Endothelial cell of umbilical vein (primary cell): ENCODE measurements around the gene NMNAT3. TPM values are rescaled to one million over a fixed set of nuclear protein-coding genes. Genes with fewer than 3 reads are reported as not detected.

Experiments used
- BruUV-seq: library from RNA; stranded (reverse); fragments of 400-500 nt; replicated peaks from 2 replicates; lab custom pipeline; 2021; lab: Mats Ljungman, UMichigan
- CTCF ChIA-PET: fragments of 300-600, 350-600 bp; sonication (Branson Sonifier 250); formaldehyde crosslinking; loops from one replicate; lab custom pipeline; 2021; ENCODE audit warnings: antibody characterized with exemption, inconsistent platforms; lab: Charles Lee
- POLR2A ChIA-PET: fragments of 300-600, 350-600 bp; sonication (Branson Sonifier 250); formaldehyde crosslinking; loops from one replicate; lab custom pipeline; 2021; ENCODE audit warnings: antibody characterized with exemption, inconsistent platforms; lab: Charles Lee
- DNase-seq: peaks from one replicate; pipeline ENCODE4 v3.0.0-alpha.2; 2011; ENCODE audit warnings: low read depth, low spot score
- FAIRE-seq: peaks from 2 replicates; lab custom pipeline; 2011; peaks lifted over from hg19 to GRCh38; lab: Jason Lieb, UNC
- H2AFZ ChIP-seq: 2 replicates; pipeline ENCODE4 v1.6.0; 2012; ENCODE audit warnings: low read depth, low read length, control low read depth, inconsistent platforms
- H3K27ac ChIP-seq: 2 replicates; pipeline ENCODE4 v1.5.1; 2011; ENCODE audit warnings: low read depth, mild to moderate bottlenecking, control low read depth, low read length, moderate library complexity; ENCODE audit not compliant: insufficient read depth
- H3K27me3 ChIP-seq, 2 experiments: 2 replicates each; pipeline versions ENCODE4 v1.6.0 to v1.6.1; 2011; ENCODE audit warnings: low read length in 2 of 2, mixed read lengths in 1 of 2; ENCODE audit not compliant: control insufficient read depth in 2 of 2, insufficient read depth in 2 of 2
- H3K36me3 ChIP-seq, 2 experiments: 2 replicates in 1 of 2; 3 replicates in 1 of 2; pipeline ENCODE4 v1.5.1; 2011; ENCODE audit warnings: low read length in 2 of 2, mild to moderate bottlenecking in 1 of 2, moderate library complexity in 1 of 2; ENCODE audit not compliant: control insufficient read depth in 2 of 2, insufficient read depth in 2 of 2; ENCODE audit errors: extremely low read depth in 1 of 2
- H3K4me1 ChIP-seq: 3 replicates; pipeline ENCODE4 v1.5.1; 2011; ENCODE audit warnings: mild to moderate bottlenecking, low read length; ENCODE audit not compliant: control insufficient read depth, insufficient read depth; ENCODE audit errors: extremely low read depth
- H3K4me2 ChIP-seq: 2 replicates; pipeline ENCODE4 v1.6.1; 2011; ENCODE audit warnings: low read length, control low read depth, mixed read lengths; ENCODE audit not compliant: insufficient read depth
- H3K4me3 ChIP-seq, 3 experiments: fragments of 200-600 bp in 1 of 3; sonication (generic), shearing (Covaris generic) in 1 of 3; replicated peaks in 1 of 3; 2 replicates each; pipeline ENCODE4 v1.5.1; 2011 to 2016; ENCODE audit warnings: control low read depth in 3 of 3, low read length in 3 of 3, mild to moderate bottlenecking in 2 of 3, inconsistent platforms in 1 of 3, low read depth in 1 of 3, moderate library complexity in 1 of 3; ENCODE audit not compliant: insufficient read depth in 1 of 3
- H3K79me2 ChIP-seq: 2 replicates; pipeline ENCODE4 v1.6.0; 2012; ENCODE audit warnings: low read length, inconsistent platforms; ENCODE audit not compliant: control insufficient read depth, insufficient read depth
- H3K9ac ChIP-seq: replicated peaks from 2 replicates; pipeline ENCODE3; 2011; ENCODE audit warnings: low read length, control low read depth; ENCODE audit not compliant: insufficient read depth; ENCODE audit errors: extremely low read depth
- H3K9me1 ChIP-seq: replicated peaks from 3 replicates; pipeline ENCODE4 v1.6.0; 2011; ENCODE audit warnings: mild to moderate bottlenecking, low read length; ENCODE audit not compliant: control insufficient read depth, insufficient read depth; ENCODE audit errors: extremely low read depth
- H3K9me3 ChIP-seq: replicated peaks from 2 replicates; pipeline ENCODE4 v1.5.1; 2012; ENCODE audit warnings: low read length, inconsistent platforms; ENCODE audit not compliant: control insufficient read depth, insufficient read depth
- H4K20me1 ChIP-seq: replicated peaks from 2 replicates; pipeline ENCODE3; 2011; ENCODE audit warnings: mild to moderate bottlenecking, low read length; ENCODE audit not compliant: control insufficient read depth, insufficient read depth; ENCODE audit errors: extremely low read depth
- CTCF ChIP-seq, 2 donors: IDR thresholded peaks; 1 replicate in 1 of 2; 2 replicates in 1 of 2; pipeline ENCODE4 v1.5.1; 2011; ENCODE audit warnings: low read length in 2 of 2, mild to moderate bottlenecking in 2 of 2, moderate library complexity in 2 of 2, control low read depth in 1 of 2, inconsistent platforms in 1 of 2, low read depth in 1 of 2; ENCODE audit not compliant: insufficient read depth in 1 of 2; ENCODE audit errors: extremely low read depth in 1 of 2
- EZH2 ChIP-seq: IDR thresholded peaks from 2 replicates; pipeline ENCODE4 v1.6.1; 2012; ENCODE audit warnings: borderline replicate concordance, low read depth, mild to moderate bottlenecking, moderate library complexity, low read length, inconsistent platforms; ENCODE audit not compliant: severe bottlenecking
- FOS ChIP-seq: IDR thresholded peaks from 2 replicates; pipeline ENCODE4 v1.6.1; 2011; ENCODE audit warnings: mild to moderate bottlenecking, low read length, moderate library complexity, borderline replicate concordance; ENCODE audit not compliant: insufficient read depth
- JUN ChIP-seq: IDR thresholded peaks from 2 replicates; pipeline ENCODE4 v1.6.1; 2011; ENCODE audit warnings: borderline replicate concordance, low read depth; ENCODE audit not compliant: insufficient read length, insufficient read depth
- MAX ChIP-seq: IDR thresholded peaks from 2 replicates; pipeline ENCODE4 v1.6.1; 2011; ENCODE audit not compliant: insufficient read depth, insufficient read length
- MYC ChIP-seq: IDR thresholded peaks from one replicate; pipeline ENCODE4 v1.6.1; 2011; ENCODE audit warnings: mild to moderate bottlenecking, low read depth, low read length
- POLR2A ChIP-seq: IDR thresholded peaks from 2 replicates; pipeline ENCODE4 v1.6.1; 2012; ENCODE audit warnings: low read depth, mild to moderate bottlenecking, control low read depth, low read length
- POLR2AphosphoS5 ChIP-seq: IDR thresholded peaks from 2 replicates; pipeline ENCODE4 v1.6.1; 2012; ENCODE audit warnings: low read depth, mild to moderate bottlenecking, control low read depth, low read length, moderate library complexity; ENCODE audit not compliant: insufficient read depth
- dilution Hi-C: fragments of 300-500 bp; cut with MboI; formaldehyde crosslinking; loops from one replicate; pipeline ENCODE4 v1.15.0; 2019; ENCODE audit warnings: low sequenced_read_pairs; ENCODE audit not compliant: extremely low pct_ligation_motif_present
- intact Hi-C: fragments of 100-400 bp; cut with micrococcal nuclease; formaldehyde crosslinking; loops from one replicate; pipeline ENCODE4 v1.10.0; 2022
- polyA plus RNA-seq, 4 experiments: library from polyadenylated mRNA; depleted of rRNA in 3 of 4; stranded (reverse) in 3 of 4; unstranded in 1 of 4; fragments of >200 nt; gene quantifications; 2 replicates each; pipeline versions ENCODE4 v1.2.1 to v1.2.3, GENCODE V29; 2011 to 2012; ENCODE audit warnings: missing spikeins in 1 of 4
- total RNA-seq: library from RNA; stranded (reverse); gene quantifications from 2 replicates; pipeline ENCODE4 v1.2.3, GENCODE V29; 2021

Gene NMNAT3
- total and polyA plus RNA-seq, 2 donors (not counting 3 experiments of a cell fraction or from before 2014, with no cell fraction given): 0.59 to 0.60 TPM

GRCh38 chr3:139528924-139529323, 148.8 kb downstream of the NMNAT3 start:
- TF ChIP-seq JUN: no peak
- no peak for TF ChIP-seq POLR2AphosphoS5
- TF ChIP-seq MAX: no peak
- no peak for TF ChIP-seq FOS
- TF ChIP-seq POLR2A: no peak
- TF ChIP-seq MYC: no peak
- dilution Hi-C loops: no loop called here
- Histone ChIP-seq H3K36me3 (no peaks in the 10 kb centered on the region), H2AFZ (no peak overlapping the region), H3K27me3 (peaks cover 0 to 1% of the 10 kb centered on the region in 2 experiments), H3K9me3 (no peaks in the 10 kb centered on the region), H3K27ac (no peak overlapping the region), H3K79me2 (no peaks in the 10 kb centered on the region), H3K4me2 (no peak overlapping the region), H3K4me3 (no peak overlapping the region), H3K9me1 (no peaks in the 10 kb centered on the region), H3K4me1 (no peaks in the 10 kb centered on the region), H3K9ac (no peak overlapping the region), H4K20me1 (no peaks in the 10 kb centered on the region)
- intact Hi-C loops: loop anchor here (10.0 kb wide), 1 partner anchor 696 kb away; no protein-coding TSS in a partner anchor
- CTCF ChIA-PET: interaction anchor here (1.4 kb wide), 1 partner anchor 30 kb away, joined by 4 read pairs; no protein-coding TSS in a partner anchor
- FAIRE-seq: no peak
- POLR2A ChIA-PET: no interaction called here
- DNase-seq: no peak
- BruUV-seq: no TSS peak

- ChIA-PET POLR2A (no interaction called here), CTCF (interaction anchor here (1.4 kb wide), 1 partner anchor 29 kb away, joined by 4 read pairs; no protein-coding TSS in a partner anchor)
- Histone ChIP-seq H3K27me3 (peaks cover 0 to 1% of the 10 kb centered on the region in 2 experiments), H3K79me2 (no peaks in the 10 kb centered on the region), H3K36me3 (no peaks in the 10 kb centered on the region), H3K4me3 (no peak overlapping the region), H3K9ac (no peak overlapping the region), H4K20me1 (no peaks in the 10 kb centered on the region), H2AFZ (no peak overlapping the region), H3K4me1 (no peaks in the 10 kb centered on the region), H3K4me2 (no peak overlapping the region), H3K9me1 (no peaks in the 10 kb centered on the region), H3K27ac (no peak overlapping the region), H3K9me3 (no peaks in the 10 kb centered on the region)
- FAIRE-seq (no peak), DNase-seq (no peak)
- BruUV-seq: no TSS peak
- dilution Hi-C loops (no loop called here), intact Hi-C loops (loop anchor here (10.0 kb wide), 1 partner anchor 697 kb away; no protein-coding TSS in a partner anchor)
- TF ChIP-seq POLR2AphosphoS5 (no peak), EZH2 (no peak), CTCF (IDR thresholded peaks at IDR 0.05; ENCODE audit: extremely low read depth in 1 of 2, insufficient read depth in 1 of 2, low read depth in 1 of 2, low read length in 2 of 2) (no peak), JUN (no peak), POLR2A (no peak)
Observed at GRCh38 chr3:139528281-139528680, 149.5 kb downstream of the NMNAT3 start.
